Small intestine (tissue), 7 donors: Measurements from ENCODE around the gene TFDP3. TPM values are rescaled to one million over a fixed set of nuclear protein-coding genes. Genes with fewer than 3 reads are reported as not detected.

Source experiments
- DNase-seq, 2 donors: peaks; one replicate each; pipeline versions ENCODE4 v3.0.0 to v3.0.0-alpha.2; 2013
- FAIRE-seq: peaks from 2 replicates; lab custom pipeline; 2012; peaks lifted over from hg19 to GRCh38; lab: Jason Lieb, UNC
- H3K27ac ChIP-seq, 3 donors: one replicate each; pipeline ENCODE4 v1.5.1; 2013; ENCODE audit warnings: low read length in 2 of 3, mild to moderate bottlenecking in 2 of 3, control low read depth in 1 of 3, inconsistent platforms in 1 of 3, low read depth in 1 of 3, moderate library complexity in 1 of 3
- H3K27me3 ChIP-seq, 3 donors: one replicate each; pipeline ENCODE4 v1.6.1; 2013; ENCODE audit warnings: low read length in 3 of 3, inconsistent platforms in 1 of 3; ENCODE audit not compliant: control insufficient read depth in 3 of 3, insufficient read depth in 3 of 3
- H3K36me3 ChIP-seq, 3 donors: one replicate each; pipeline ENCODE4 v1.6.1; 2013; ENCODE audit warnings: low read length in 3 of 3, inconsistent platforms in 1 of 3, low read depth in 1 of 3, mild to moderate bottlenecking in 1 of 3, moderate library complexity in 1 of 3; ENCODE audit not compliant: control insufficient read depth in 3 of 3, insufficient read depth in 2 of 3
- H3K4me1 ChIP-seq, 3 donors: one replicate each; pipeline ENCODE4 v1.6.1; 2013; ENCODE audit warnings: low read length in 2 of 3, inconsistent platforms in 1 of 3, low read depth in 1 of 3, mild to moderate bottlenecking in 1 of 3, moderate library complexity in 1 of 3; ENCODE audit not compliant: control insufficient read depth in 3 of 3, insufficient read depth in 2 of 3
- H3K4me3 ChIP-seq, 3 donors: one replicate each; pipeline ENCODE4 v1.5.1; 2013; ENCODE audit warnings: low read length in 3 of 3, control low read depth in 1 of 3, inconsistent platforms in 1 of 3, low read depth in 1 of 3, mild to moderate bottlenecking in 1 of 3, moderate library complexity in 1 of 3
- H3K9me3 ChIP-seq, 2 donors: one replicate each; pipeline ENCODE4 v1.6.1; 2013; ENCODE audit warnings: low read depth in 1 of 2, low read length in 1 of 2; ENCODE audit not compliant: control insufficient read depth in 2 of 2, insufficient read depth in 1 of 2
- WGBS, 3 donors: extraction: QIAGEN DNeasy Blood & Tissue Kit; methylation state at CpG; one replicate each; pipeline ENCODE4 v1.1.7; 2013; 5-methylcytosine and 5-hydroxymethylcytosine counted together
- polyA plus RNA-seq, 4 donors: library from polyadenylated mRNA; stranded (reverse) in 3 of 4; unstranded in 1 of 4; fragments of 200-250 nt in 3 of 4; fragments of 120-200 nt in 1 of 4; gene quantifications; one replicate each; pipeline versions ENCODE4 v1.2.1 to v1.2.3, GENCODE V29; 2013
- donor health status: healthy with polysubstance abuse.
- donor health status: control.
- donor health status: control.
- donor health status: Bipolar disorder and iron deficiency.
- donor health status: healthy.

The TFDP3 gene
- polyA plus RNA-seq, 4 donors, result not detected

GRCh38 chrX:133213117-133213516 is 5.0 kb downstream of the TFDP3 start:
- WGBS, 3 donors, result 79 to 82% (median 80%) methylated on average over 4 to 5 of the region's 5 CpGs
- H3K27me3 ChIP-seq, result peaks cover 0 to 2% (median 0%) of the 10 kb centered on the region in 3 donors
- DNase-seq (no peak), FAIRE-seq (no peak)
- no peak overlapping the region for H3K27ac ChIP-seq
- no peaks in the 10 kb centered on the region for H3K9me3 ChIP-seq
- H3K4me3 ChIP-seq, result no peak overlapping the region
- no peaks in the 10 kb centered on the region for H3K36me3 ChIP-seq
- no peaks in the 10 kb centered on the region for H3K4me1 ChIP-seq

DNA sequence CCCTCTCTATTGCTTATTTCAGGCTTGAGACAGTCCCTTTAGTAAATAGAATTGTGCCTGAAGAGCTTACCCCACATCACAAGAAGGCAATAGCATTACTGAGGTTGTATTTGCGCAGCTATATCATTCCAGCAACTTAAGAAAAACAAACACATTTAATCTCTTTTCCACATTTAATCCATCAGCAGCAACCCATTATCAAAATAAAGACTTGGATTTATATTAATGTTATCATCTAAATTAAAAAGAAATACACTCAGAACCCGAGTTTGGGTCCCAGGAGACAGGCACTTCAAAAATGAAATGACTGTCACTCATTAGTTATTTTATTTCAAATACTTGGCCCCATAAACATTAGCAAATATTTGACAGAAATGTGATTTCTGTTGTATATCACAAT is 10.4 kb downstream of the TFDP3 start:
- Histone ChIP-seq H3K4me3 (no peak overlapping the region), H3K36me3 (no peaks in the 10 kb centered on the region), H3K4me1 (no peaks in the 10 kb centered on the region), H3K9me3 (no peaks in the 10 kb centered on the region), H3K27ac (no peak overlapping the region), H3K27me3 (peaks cover 0 to 2% (median 0%) of the 10 kb centered on the region in 3 donors)
- no peak for FAIRE-seq
- WGBS, 3 donors, result 48 to 57% (median 55%) methylated on average over 2 of the region's 2 CpGs
- DNase-seq, result no peak

GRCh38 chrX:133191739-133192039 is 26.5 kb downstream of the TFDP3 start:
- FAIRE-seq (no peak), DNase-seq (no peak)
- 15 to 35% (median 19%) methylated on average over 1 of the region's 1 CpG for WGBS, 3 donors
- Histone ChIP-seq H3K36me3 (no peaks in the 10 kb centered on the region), H3K4me3 (no peak overlapping the region), H3K4me1 (no peaks in the 10 kb centered on the region), H3K9me3 (no peaks in the 10 kb centered on the region), H3K27me3 (no peaks in the 10 kb centered on the region), H3K27ac (no peak overlapping the region)

GRCh38 chrX:133190877-133191738 is 27.0 kb downstream of the TFDP3 start:
- no peaks in the 10 kb centered on the region for H3K27me3 ChIP-seq
- FAIRE-seq (no peak), DNase-seq (no peak)
- WGBS, 3 donors, result 70 to 77% (median 71%) methylated on average over 10 of the region's 10 CpGs
- H3K27ac ChIP-seq, result no peak overlapping the region
- no peaks in the 10 kb centered on the region for H3K36me3 ChIP-seq
- no peaks in the 10 kb centered on the region for H3K9me3 ChIP-seq
- H3K4me1 ChIP-seq, result no peaks in the 10 kb centered on the region
- no peak overlapping the region for H3K4me3 ChIP-seq

- H3K4me1 ChIP-seq, result no peaks in the 10 kb centered on the region
- H3K9me3 ChIP-seq, result peaks cover 0 to 4% of the 10 kb centered on the region in 2 donors
- 58 to 70% (median 65%) methylated on average over 8 of the region's 8 CpGs for WGBS, 3 donors
- H3K27ac ChIP-seq, result no peak overlapping the region
- no peak for FAIRE-seq
- H3K27me3 ChIP-seq, result peaks cover 0 to 3% (median 0%) of the 10 kb centered on the region in 3 donors
- H3K4me3 ChIP-seq, result no peak overlapping the region
- DNase-seq, result no peak
- H3K36me3 ChIP-seq, result no peaks in the 10 kb centered on the region
Measured at GRCh38 chrX:133189195-133189594, 29.0 kb downstream of the TFDP3 start.

DNA sequence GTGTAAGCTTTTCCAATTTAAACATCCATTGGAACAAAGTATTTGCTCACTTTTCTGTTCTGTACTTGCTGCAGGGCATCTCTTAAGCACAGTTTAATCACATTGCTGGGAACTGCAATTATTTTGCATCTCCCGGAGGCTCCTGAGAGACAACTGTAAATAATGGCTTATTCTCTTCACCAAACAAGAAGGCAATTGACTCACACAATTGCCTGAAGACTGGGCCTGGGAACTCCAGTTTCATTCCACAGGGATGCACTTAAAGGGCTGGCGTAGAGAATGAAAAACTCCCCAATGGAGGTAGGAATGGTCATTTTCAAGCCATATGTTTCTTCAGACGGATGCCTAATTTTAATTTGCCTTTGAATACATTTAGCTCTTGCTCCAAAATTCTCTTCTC is 29.5 kb downstream of the TFDP3 start:
- H3K27ac ChIP-seq, result no peak overlapping the region
- no peaks in the 10 kb centered on the region for H3K4me1 ChIP-seq
- no peak for FAIRE-seq
- no peaks in the 10 kb centered on the region for H3K36me3 ChIP-seq
- no peak overlapping the region for H3K4me3 ChIP-seq
- peaks cover 0 to 4% of the 10 kb centered on the region in 2 donors for H3K9me3 ChIP-seq
- no peak for DNase-seq
- peaks cover 0 to 3% (median 0%) of the 10 kb centered on the region in 3 donors for H3K27me3 ChIP-seq
- 74 to 92% (median 74%) methylated on average over 3 of the region's 3 CpGs for WGBS, 3 donors

- DNase-seq, result peak; percentile 50 to 82
- 0 to 58% (median 24%) methylated on average over 2 of the region's 2 CpGs for WGBS, 3 donors
- Histone ChIP-seq H3K4me1 (no peaks in the 10 kb centered on the region), H3K27ac (no peak overlapping the region), H3K36me3 (no peaks in the 10 kb centered on the region), H3K27me3 (peaks cover 0 to 3% (median 0%) of the 10 kb centered on the region in 3 donors), H3K4me3 (no peak overlapping the region), H3K9me3 (peaks cover 0 to 4% of the 10 kb centered on the region in 2 donors)
- FAIRE-seq, result no peak
Measured at GRCh38 chrX:133185938-133186337, 32.2 kb downstream of the TFDP3 start.

GRCh38 chrX:133185119-133185518 is 33.0 kb downstream of the TFDP3 start:
- 50 to 87% (median 81%) methylated on average over 1 to 4 of the region's 4 CpGs for WGBS, 3 donors
- Histone ChIP-seq H3K27ac (no peak overlapping the region), H3K4me1 (no peaks in the 10 kb centered on the region), H3K9me3 (peaks cover 0 to 4% of the 10 kb centered on the region in 2 donors), H3K27me3 (peaks cover 0 to 3% (median 0%) of the 10 kb centered on the region in 3 donors), H3K4me3 (no peak overlapping the region), H3K36me3 (no peaks in the 10 kb centered on the region)
- FAIRE-seq, result no peak
- peak in 1 of 2 donors; percentile 14 for DNase-seq
